Measurements from ENCODE around the gene LILRB4.

DNA sequence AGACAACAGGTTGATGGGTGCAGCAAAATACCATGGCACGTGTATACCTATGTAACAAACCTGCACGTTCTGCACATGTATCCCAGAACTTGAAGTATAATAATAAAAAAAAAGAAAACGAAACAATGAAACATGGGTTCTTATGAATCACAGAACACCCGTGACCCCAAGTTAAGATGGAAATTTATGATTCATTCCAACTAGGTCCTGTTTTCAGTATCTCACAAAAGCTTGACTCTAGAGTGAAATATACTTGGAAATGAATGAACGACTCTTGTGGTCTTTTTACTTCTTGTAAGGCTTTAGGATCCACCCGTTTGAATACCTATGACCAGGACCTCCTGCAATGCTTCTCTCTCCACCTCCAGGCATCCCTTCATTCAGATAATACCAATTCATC, 3.5 kb upstream of the LILRB4 start:
- TF ChIP-seq POLR2A (IDR thresholded peaks at IDR 0.05; ENCODE audit: low read depth, low read length) (no peak), RFX5 (IDR thresholded peaks at IDR 0.05; ENCODE audit: low read depth, low read length) (no peak), MAFK (IDR thresholded peaks at IDR 0.05; ENCODE audit: low read depth, low read length) (no peak), SMC3 (IDR thresholded peaks at IDR 0.05; ENCODE audit: low read depth, low read length) (no peak), MXI1 (IDR thresholded peaks at IDR 0.05; ENCODE audit: borderline replicate concordance, low read depth, low read length) (no peak), USF2 (IDR thresholded peaks at IDR 0.05; ENCODE audit: low read depth, low read length) (no peak), RAD21 (IDR thresholded peaks at IDR 0.05; ENCODE audit: low read length) (no peak), MAZ (IDR thresholded peaks at IDR 0.05; ENCODE audit: borderline replicate concordance, low read depth, low read length) (no peak), NFE2L2 (IDR thresholded peaks at IDR 0.05; ENCODE audit: low read depth, low read length) (no peak), CEBPB (IDR thresholded peaks at IDR 0.05; ENCODE audit: low read depth, low read length) (no peak), FOS (IDR thresholded peaks at IDR 0.05; ENCODE audit: low read depth, low read length) (no peak), BHLHE40 (IDR thresholded peaks at IDR 0.05; ENCODE audit: low read depth, low read length) (no peak)
- TF ChIP-seq, protein P1, sequence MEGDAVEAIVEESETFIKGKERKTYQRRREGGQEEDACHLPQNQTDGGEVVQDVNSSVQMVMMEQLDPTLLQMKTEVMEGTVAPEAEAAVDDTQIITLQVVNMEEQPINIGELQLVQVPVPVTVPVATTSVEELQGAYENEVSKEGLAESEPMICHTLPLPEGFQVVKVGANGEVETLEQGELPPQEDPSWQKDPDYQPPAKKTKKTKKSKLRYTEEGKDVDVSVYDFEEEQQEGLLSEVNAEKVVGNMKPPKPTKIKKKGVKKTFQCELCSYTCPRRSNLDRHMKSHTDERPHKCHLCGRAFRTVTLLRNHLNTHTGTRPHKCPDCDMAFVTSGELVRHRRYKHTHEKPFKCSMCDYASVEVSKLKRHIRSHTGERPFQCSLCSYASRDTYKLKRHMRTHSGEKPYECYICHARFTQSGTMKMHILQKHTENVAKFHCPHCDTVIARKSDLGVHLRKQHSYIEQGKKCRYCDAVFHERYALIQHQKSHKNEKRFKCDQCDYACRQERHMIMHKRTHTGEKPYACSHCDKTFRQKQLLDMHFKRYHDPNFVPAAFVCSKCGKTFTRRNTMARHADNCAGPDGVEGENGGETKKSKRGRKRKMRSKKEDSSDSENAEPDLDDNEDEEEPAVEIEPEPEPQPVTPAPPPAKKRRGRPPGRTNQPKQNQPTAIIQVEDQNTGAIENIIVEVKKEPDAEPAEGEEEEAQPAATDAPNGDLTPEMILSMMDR (conservative IDR thresholded peaks at IDR 0.05; ENCODE audit: low read depth, low read length): no peak
- TF ChIP-seq, protein P2, sequence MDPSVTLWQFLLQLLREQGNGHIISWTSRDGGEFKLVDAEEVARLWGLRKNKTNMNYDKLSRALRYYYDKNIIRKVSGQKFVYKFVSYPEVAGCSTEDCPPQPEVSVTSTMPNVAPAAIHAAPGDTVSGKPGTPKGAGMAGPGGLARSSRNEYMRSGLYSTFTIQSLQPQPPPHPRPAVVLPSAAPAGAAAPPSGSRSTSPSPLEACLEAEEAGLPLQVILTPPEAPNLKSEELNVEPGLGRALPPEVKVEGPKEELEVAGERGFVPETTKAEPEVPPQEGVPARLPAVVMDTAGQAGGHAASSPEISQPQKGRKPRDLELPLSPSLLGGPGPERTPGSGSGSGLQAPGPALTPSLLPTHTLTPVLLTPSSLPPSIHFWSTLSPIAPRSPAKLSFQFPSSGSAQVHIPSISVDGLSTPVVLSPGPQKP (IDR thresholded peaks at IDR 0.05; ENCODE audit: borderline replicate concordance, low read depth, low read length): no peak

Measured in IMR-90 (cell line).